SK-N-SH (cell line): Measurements from ENCODE around the gene PAK3.
A peak's percentile ranks its signal among the peaks of the same experiment; 100 is the strongest.

Source experiments
- TF ChIP-seq, protein P1 (sequence below): IDR thresholded peaks from 2 replicates; pipeline ENCODE4 v1.4.0; 2012; ENCODE audit warnings: low read depth, borderline replicate concordance
- TF ChIP-seq, protein P2 (sequence below): fragments of 200-600 bp; sonication (generic); IDR thresholded peaks from 2 replicates; pipeline ENCODE4 v1.6.1; 2017; ENCODE audit warnings: antibody characterized with exemption, mild to moderate bottlenecking, moderate library complexity

DNA sequence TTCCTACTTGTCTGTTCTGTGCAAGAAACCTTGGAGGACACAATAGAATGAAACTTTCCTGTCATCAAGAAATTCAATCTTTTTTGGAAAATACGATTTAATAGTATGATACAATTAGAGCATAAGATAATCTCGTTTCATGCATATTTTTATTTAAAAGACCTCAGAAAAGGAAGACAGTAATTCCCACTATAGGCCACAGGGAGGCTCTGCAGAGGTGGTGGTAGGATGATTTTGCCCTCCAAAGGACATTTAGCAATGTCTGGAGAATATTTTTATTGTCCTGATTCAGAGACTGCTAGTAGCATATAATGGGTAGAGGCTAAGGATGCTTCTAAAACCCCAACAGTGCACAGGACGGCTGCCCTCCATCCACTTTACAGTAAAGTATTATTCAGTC is 68.7 kb downstream of the PAK3 start:
- TF ChIP-seq, protein P1, sequence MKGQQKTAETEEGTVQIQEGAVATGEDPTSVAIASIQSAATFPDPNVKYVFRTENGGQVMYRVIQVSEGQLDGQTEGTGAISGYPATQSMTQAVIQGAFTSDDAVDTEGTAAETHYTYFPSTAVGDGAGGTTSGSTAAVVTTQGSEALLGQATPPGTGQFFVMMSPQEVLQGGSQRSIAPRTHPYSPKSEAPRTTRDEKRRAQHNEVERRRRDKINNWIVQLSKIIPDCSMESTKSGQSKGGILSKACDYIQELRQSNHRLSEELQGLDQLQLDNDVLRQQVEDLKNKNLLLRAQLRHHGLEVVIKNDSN, result no peak
- TF ChIP-seq, protein P2, sequence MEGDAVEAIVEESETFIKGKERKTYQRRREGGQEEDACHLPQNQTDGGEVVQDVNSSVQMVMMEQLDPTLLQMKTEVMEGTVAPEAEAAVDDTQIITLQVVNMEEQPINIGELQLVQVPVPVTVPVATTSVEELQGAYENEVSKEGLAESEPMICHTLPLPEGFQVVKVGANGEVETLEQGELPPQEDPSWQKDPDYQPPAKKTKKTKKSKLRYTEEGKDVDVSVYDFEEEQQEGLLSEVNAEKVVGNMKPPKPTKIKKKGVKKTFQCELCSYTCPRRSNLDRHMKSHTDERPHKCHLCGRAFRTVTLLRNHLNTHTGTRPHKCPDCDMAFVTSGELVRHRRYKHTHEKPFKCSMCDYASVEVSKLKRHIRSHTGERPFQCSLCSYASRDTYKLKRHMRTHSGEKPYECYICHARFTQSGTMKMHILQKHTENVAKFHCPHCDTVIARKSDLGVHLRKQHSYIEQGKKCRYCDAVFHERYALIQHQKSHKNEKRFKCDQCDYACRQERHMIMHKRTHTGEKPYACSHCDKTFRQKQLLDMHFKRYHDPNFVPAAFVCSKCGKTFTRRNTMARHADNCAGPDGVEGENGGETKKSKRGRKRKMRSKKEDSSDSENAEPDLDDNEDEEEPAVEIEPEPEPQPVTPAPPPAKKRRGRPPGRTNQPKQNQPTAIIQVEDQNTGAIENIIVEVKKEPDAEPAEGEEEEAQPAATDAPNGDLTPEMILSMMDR, result peak; percentile 57
